NT2/D1 (cell line): ENCODE data around the gene SLC4A1.

Experiments used
- DNase-seq: peaks from one replicate; pipeline ENCODE4 v3.0.0-alpha.2; 2011; ENCODE audit warnings: low read depth, low spot score
- H3K27me3 ChIP-seq: 2 replicates; pipeline ENCODE4 v1.6.0; 2011; ENCODE audit warnings: mild to moderate bottlenecking; ENCODE audit not compliant: insufficient read length, insufficient read depth
- H3K36me3 ChIP-seq: 2 replicates; pipeline ENCODE4 v1.6.1; 2011; ENCODE audit warnings: mild to moderate bottlenecking, low read length, mixed read lengths; ENCODE audit not compliant: insufficient read depth, insufficient read length
- H3K4me1 ChIP-seq: 2 replicates; pipeline ENCODE4 v1.5.1; 2011; ENCODE audit not compliant: insufficient read depth, insufficient read length
- H3K4me3 ChIP-seq: 2 replicates; pipeline ENCODE4 v1.5.1; 2011; ENCODE audit warnings: low read depth; ENCODE audit not compliant: insufficient read length
- H3K9ac ChIP-seq: 2 replicates; pipeline ENCODE4 v1.6.0; 2011; ENCODE audit warnings: low read depth; ENCODE audit not compliant: insufficient read length
- H3K9me3 ChIP-seq: 2 replicates; pipeline ENCODE4 v1.5.1; 2011; ENCODE audit warnings: mild to moderate bottlenecking, low read length; ENCODE audit not compliant: insufficient read depth
- SUZ12 ChIP-seq: IDR thresholded peaks from 2 replicates; pipeline ENCODE4 v1.6.1; 2011; ENCODE audit not compliant: insufficient read length, insufficient read depth; ENCODE audit errors: extremely low read depth
- YY1 ChIP-seq: IDR thresholded peaks from 2 replicates; pipeline ENCODE4 v1.6.1; 2011; ENCODE audit not compliant: insufficient read length, insufficient read depth
- ZNF274 ChIP-seq: IDR thresholded peaks from 2 replicates; pipeline ENCODE4 v1.6.1; 2011; ENCODE audit warnings: mild to moderate bottlenecking, low read depth, low read length

Gene SLC4A1

DNA sequence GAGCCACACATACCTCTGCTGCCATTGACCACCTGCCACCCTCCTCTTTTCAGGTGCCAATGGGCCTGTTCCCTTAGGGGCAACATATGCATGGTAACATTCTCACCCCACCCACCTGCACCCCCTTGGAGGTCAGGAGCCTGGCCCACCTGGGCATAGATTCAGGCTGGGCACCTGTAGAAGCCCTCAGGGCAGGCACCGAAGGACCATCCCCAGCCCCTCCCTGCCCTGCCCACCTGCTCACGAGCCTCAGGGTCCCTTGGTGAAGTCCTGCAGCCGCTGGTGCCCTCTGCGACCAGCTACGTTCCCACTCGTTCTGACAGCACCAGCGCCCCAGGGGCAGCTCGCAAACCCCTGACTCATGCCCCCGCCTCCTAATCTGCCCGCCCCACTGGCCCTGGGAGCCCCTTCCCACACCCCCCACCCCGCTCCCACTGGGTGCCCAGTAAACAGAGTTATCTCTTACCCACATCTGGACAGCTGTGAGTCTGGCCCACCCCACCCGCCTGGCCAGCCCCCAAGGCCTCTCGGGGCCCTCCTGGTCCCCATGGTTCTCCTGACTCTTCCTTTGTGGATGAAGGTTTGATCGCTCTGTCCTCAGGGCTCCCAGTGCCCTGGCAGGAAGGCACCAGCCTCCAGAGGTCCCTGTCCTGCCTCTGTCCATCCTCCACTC is at the start of gene SLC4A1:
Gene SLC4A1, minus strand, starts transcription at position 318 of the 673 bp plus-strand sequence. CDS start 5,269 bp downstream, outside the sequence.
- H3K4me1 ChIP-seq, result peaks cover 13% of the 10 kb centered on the region
- TF ChIP-seq YY1, result no peak
- TF ChIP-seq ZNF274, result no peak
- no peak for TF ChIP-seq SUZ12

GRCh38 chr17:44317545-44317944 is 49.6 kb upstream of the SLC4A1 start:
- no peak for DNase-seq
- Histone ChIP-seq H3K4me3 (no peak overlapping the region), H3K9ac (no peak overlapping the region), H3K27me3 (peaks cover 20% of the 10 kb centered on the region), H3K4me1 (peaks cover 35% of the 10 kb centered on the region), H3K36me3 (peaks cover 43% of the 10 kb centered on the region), H3K9me3 (no peaks in the 10 kb centered on the region)
- no peak for TF ChIP-seq YY1
- TF ChIP-seq ZNF274, result no peak
- no peak for TF ChIP-seq SUZ12

More for the DNA sequence above, at the start of gene SLC4A1:
- no peaks in the 10 kb centered on the region for H3K9me3 ChIP-seq
- peak within 1 kb of the TSS; percentile 52 for H3K9ac ChIP-seq
- H3K36me3 ChIP-seq, result no peaks in the 10 kb centered on the region
- peaks cover 6% of the 10 kb centered on the region for H3K27me3 ChIP-seq
- no peak within 1 kb of the TSS for H3K4me3 ChIP-seq
- no peak for DNase-seq

DNA sequence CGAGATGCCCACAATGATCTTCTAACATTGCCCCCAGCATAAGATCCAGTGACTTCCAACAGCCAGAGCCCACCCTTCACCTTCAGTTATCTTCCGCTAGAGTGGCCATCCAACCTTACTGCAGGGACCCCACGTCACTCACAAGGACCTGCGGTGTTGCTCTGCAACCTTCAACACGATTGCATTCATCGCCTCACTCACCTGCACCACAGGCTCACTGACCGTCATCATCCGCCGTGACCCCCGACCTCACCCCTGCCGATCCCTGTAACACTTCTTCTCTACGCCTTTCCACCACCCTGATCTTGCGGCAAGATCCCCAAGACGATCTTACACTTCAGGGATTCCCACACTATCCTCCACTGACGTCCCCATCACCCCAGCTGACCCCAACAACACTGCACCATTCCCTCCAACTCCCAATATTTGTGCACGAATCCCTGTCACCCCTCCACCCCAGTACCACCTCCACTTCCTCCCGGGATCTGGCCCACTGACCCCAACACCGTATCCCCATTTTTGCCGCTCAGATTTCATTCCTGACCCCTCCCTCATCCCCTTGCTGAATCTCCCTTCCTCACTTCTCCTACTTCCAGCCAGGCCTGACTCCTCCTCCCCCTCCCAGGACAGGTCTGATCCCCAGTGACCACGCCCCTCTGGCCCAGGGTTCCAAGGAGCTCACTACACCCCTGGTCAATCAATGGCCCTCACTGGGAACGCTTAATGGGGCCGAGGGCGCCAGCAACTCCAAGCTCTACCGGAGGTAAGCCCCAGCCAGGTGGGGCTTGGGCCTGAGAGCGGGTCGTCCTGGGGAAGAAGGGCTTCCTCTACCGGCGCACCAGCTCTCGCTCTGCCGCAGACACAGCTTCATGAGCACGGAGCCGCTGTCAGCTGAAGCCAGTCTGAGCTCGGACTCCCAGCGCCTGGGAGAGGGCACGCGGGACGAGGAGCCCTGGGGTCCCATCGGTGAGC is 48.1 kb upstream of the SLC4A1 start:
- Histone ChIP-seq H3K4me3 (peak overlapping the region; percentile 57), H3K9ac (peak overlapping the region; percentile 80), H3K36me3 (peaks cover 28% of the 10 kb centered on the region)

DNA sequence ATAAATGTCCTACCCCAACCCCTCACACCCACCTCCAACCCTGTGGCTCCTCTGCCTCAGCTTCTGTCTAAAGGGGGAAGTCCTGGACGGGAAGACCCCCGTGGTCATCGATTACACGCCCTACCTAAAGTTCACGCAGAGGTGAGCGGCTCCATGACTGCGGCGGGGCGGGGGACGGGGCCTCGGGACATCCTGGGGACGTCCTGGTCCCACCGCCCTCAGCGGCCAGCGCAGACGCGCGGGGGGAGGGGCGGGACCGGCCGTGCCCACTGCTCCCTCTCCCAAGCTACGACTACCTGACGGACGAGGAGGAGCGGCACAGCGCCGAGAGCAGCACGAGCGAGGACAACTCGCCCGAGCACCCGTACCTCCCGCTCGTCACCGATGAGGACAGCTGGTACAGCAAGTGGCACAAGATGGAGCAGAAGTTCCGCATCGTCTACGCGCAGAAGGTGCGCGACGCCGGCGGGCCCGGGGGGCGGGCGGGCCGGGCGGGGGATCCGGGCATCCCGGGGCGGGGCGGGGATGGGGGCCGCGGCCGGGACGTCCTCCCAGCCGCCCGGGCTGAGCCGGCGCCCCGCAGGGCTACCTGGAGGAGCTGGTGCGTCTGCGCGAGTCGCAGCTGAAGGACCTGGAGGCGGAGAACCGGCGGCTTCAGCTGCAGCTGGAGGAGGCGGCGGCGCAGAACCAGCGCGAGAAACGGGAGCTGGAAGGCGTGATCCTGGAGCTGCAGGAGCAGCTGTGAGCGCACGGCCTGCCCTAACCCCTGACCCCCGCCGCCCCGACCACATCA is 47.1 kb upstream of the SLC4A1 start:
- Histone ChIP-seq H3K4me1 (peaks cover 39% of the 10 kb centered on the region), H3K9ac (peak overlapping the region; percentile 71), H3K9me3 (no peaks in the 10 kb centered on the region), H3K27me3 (peaks cover 21% of the 10 kb centered on the region), H3K36me3 (peaks cover 18% of the 10 kb centered on the region), H3K4me3 (peak overlapping the region; percentile 57)
- DNase-seq, result peak; percentile 28
- no peak for TF ChIP-seq ZNF274
- no peak for TF ChIP-seq YY1
- TF ChIP-seq SUZ12, result no peak

More for the DNA sequence above, 48.1 kb upstream of the SLC4A1 start:
- DNase-seq, result peak; percentile 58
- Histone ChIP-seq H3K4me1 (peaks cover 38% of the 10 kb centered on the region), H3K27me3 (peaks cover 20% of the 10 kb centered on the region), H3K9me3 (no peaks in the 10 kb centered on the region)
- TF ChIP-seq YY1 (no peak), ZNF274 (no peak), SUZ12 (no peak)

- Histone ChIP-seq H3K27me3 (peaks cover 27% of the 10 kb centered on the region), H3K9me3 (no peaks in the 10 kb centered on the region), H3K4me3 (peak overlapping the region; percentile 38), H3K36me3 (peaks cover 12% of the 10 kb centered on the region), H3K9ac (peak overlapping the region; percentile 71), H3K4me1 (peaks cover 39% of the 10 kb centered on the region)
- DNase-seq, result no peak
- TF ChIP-seq ZNF274, result no peak
- no peak for TF ChIP-seq SUZ12
- TF ChIP-seq YY1, result no peak
These were observed 46.6 kb upstream of the SLC4A1 start for GRCh38 chr17:44314524-44314868.

DNA sequence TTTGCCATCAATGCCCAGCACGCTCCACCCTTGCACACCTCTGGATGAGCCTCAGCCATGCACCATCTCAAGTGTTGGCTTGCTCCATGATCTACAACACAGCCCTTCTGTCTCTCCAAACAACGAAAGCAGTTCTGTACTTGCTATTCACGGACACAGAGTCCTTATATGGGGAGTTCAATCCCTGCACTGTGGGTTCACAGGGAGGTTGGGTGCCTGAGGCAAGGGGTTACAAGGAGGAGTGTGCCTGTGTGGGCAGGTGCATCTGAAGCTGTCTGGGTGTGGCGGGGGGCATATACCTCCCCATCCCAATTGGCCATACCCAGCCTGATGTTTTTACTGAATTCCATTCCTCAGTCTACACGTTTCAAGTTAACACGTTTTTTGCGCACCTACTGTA is 46.1 kb upstream of the SLC4A1 start:
- Histone ChIP-seq H3K36me3 (peaks cover 8% of the 10 kb centered on the region), H3K27me3 (peaks cover 32% of the 10 kb centered on the region), H3K9me3 (no peaks in the 10 kb centered on the region), H3K4me1 (peaks cover 44% of the 10 kb centered on the region), H3K4me3 (no peak overlapping the region), H3K9ac (no peak overlapping the region)
- no peak for DNase-seq
- TF ChIP-seq ZNF274 (no peak), YY1 (no peak), SUZ12 (no peak)
